Measurements from ENCODE around the gene TXNDC15.

TXNDC15 gene

DNA sequence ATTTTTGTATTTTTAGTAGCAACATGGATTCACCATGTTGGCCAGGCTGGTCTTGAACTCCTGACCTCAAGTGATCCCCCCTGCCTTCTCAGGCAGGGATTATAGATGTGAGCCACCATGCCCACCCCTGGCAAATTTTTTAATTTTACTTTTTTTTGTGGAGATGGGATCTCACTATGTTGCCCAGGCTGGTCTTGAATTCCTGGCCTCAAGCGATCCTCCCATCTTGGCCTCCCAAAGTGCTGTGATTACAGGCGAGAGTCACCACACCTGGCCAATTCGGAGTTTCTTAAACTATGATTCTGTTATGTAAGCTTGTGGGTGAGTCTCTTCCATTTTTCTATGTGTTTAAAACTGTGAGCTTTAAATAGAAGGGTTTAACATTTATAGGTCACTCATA is 58.3 kb downstream of the TXNDC15 start:
- no peak for DNase-seq

- DNase-seq: no peak
These were observed 60.0 kb downstream of the TXNDC15 start for GRCh38 chr5:134934202-134934601.

- no peak for DNase-seq
These were observed 61.8 kb downstream of the TXNDC15 start for GRCh38 chr5:134935711-134936602.

GRCh38 chr5:134937526-134937925 is 63.4 kb downstream of the TXNDC15 start:
- no peak for DNase-seq

DNA sequence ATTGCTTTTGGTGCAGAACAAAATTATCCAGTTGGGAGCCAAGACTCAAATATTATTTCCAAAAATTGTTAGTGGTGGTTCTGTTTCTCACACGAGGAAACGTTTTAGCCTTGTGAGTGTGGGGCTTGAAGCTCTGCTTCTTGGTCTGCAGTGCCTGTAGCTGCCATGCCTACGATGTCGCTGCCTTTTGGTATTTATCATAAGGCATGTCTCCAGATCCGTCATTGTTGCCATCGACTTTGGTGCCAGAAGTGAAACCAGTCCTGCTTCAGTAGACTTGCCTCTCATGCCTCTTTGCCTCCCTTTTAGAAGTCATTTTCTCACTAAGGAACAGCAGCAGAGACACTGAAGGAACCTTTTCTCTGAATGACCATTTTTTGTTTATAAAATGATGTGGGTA is 63.9 kb downstream of the TXNDC15 start:
- DNase-seq: no peak

DNA sequence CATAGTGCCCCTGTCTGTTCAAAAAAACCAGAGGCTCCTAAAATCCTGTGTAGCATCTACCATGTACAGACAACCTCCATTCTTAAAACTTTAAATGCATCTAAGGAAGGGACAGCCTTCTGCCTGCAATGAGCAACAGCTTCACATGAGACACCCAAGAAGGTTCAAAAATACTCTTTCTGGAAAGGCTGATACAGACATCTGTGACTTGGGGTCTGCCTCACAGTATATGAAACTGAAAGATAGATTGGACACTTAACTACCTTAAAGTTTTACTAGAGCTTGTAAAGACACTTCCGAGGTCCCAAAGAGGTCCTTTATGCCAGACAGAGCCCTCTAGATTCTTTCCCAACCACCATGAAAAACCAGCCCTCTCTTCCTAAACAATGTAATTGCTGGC is 65.3 kb downstream of the TXNDC15 start:
- DNase-seq: no peak

DNA sequence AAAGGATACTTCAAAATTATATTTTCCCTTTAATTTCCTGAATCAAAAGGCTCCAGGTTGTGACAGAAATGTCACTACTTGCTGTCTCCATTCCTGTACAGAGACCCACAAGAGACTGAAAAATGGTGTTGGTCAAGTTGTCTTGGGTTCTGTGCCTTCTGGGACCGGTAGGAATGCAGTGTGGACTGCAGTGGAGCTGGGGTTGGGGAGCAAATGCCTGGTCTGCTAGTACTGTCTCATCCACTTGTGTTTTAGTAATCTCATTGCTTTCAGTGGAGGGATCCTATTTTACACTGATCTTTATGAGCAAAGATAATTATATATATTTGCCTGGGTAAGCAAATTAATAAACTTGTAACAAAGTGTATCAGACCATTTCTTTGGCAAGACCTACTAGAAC is 69.4 kb downstream of the TXNDC15 start:
- DNase-seq: no peak

- DNase-seq: no peak
These were observed 70.5 kb downstream of the TXNDC15 start for GRCh38 chr5:134944630-134945029.

DNA sequence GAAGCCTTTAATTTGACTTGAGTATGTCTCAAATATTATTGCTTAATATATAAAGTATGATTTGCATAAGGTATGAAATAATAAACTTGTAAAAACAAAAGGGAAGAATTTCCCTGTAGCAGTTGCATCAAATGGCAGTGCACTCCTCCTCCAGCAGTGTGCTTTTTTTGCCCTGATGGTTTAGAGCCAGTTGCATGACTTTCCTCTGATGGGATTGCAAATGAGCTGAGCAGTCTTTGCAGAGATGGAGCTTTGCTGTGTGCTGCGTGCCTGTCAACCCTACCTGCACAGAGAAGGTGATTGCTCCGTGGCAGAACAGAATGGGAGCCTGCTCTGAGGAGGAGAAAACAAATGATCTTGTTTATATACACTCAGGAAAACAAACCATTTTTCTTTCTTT is 70.9 kb downstream of the TXNDC15 start:
- no peak for DNase-seq

DNA sequence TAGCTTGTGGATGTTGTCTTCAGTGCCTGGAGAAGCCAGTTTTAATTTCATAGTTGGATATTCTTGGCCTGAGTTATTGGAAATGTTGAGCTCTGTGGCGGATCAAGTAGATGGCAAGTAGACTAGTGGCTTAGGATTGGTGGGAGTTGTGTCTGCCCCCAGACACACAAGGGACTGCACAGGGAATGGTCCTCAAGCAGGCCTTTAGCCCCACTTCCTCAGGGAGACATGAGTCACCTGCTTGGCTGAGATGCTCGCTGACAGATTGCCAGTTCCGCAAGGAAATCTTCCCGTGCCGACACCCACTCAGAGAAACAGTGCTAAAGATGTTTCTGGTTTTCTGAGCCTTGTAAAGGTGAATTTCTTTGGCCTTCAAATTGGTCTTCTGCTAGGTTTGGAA is 74.7 kb downstream of the TXNDC15 start:
- DNase-seq: no peak

GRCh38 chr5:134949316-134949715 is 75.1 kb downstream of the TXNDC15 start:
- no peak for DNase-seq
